ENCODE results near the gene KDF1. TPM values are rescaled to one million over a fixed set of nuclear protein-coding genes. Genes with fewer than 3 reads are reported as not detected.

Gene KDF1
- total RNA-seq, 1 experiment from 2014 or later, result 23.0 TPM

DNA sequence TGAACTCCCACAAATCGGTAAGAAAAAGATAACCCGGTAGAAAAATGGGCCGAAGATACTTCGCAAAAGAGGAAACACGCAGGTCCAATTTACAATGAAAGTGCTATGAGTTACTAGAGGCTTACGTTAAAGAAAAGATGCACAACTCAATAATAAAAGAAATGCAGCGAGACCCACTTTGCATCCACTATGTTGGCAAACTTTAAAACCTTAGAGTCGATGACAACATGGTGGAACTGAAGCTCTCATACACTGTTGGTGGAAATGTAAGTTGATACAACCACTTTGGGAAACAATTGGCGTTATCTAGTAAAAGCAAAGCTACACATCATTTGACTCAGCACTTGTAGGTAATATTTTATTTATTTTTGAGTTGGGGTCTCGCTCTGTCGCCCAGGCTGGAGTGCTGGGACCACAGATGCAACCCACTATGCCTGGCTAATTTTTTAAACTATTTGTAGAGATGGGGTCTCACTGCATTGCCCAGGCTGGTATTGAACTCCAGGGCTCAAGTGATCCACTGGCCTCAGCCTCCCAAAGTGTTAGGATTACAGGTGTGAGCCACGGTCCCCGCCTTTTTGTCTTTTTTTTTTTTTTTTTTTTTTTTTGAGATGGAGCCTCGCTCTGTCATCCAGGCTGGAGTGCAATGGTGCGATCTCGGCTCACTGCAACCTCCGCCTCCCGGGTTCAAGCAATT is 59.3 kb downstream of the KDF1 start:
- Histone ChIP-seq H2AFZ (ENCODE audit: low read depth, low read length, poor library complexity, severe bottlenecking) (peak overlapping the region; percentile 91), H3K27ac (ENCODE audit: low read depth, low read length) (peak overlapping the region; percentile 61), H3K79me2 (ENCODE audit: insufficient read depth, low read length) (peaks cover 27% of the 10 kb centered on the region), H3K4me1 (ENCODE audit: control insufficient read depth in 1 of 2, insufficient read depth in 2 of 2, low read length in 2 of 2) (peaks cover 0 to 17% of the 10 kb centered on the region in 2 experiments; a peak in 2 of 4 replicates), H3K27me3 (ENCODE audit: insufficient read depth, low read length) (no peaks in the 10 kb centered on the region), H3K9me3 (ENCODE audit: control insufficient read depth in 1 of 2, insufficient read depth in 1 of 2, low read depth in 1 of 2, low read length in 2 of 2) (no peaks in the 10 kb centered on the region), H3K9me2 (ENCODE audit: insufficient read depth) (no peaks in the 10 kb centered on the region), H4K20me1 (ENCODE audit: insufficient read depth) (no peaks in the 10 kb centered on the region), H3K9ac (ENCODE audit: low read length) (peak overlapping the region; percentile 93), H3K4me2 (ENCODE audit: low read length) (peak overlapping the region; percentile 79), H3K4me3 (replicated peaks in 1 of 2; ENCODE audit: low read depth in 1 of 2, low read length in 2 of 2) (peak overlapping the region; percentile 92 to 99), H3K36me3 (ENCODE audit: control insufficient read depth in 1 of 2, insufficient read depth in 2 of 2, low read length in 2 of 2) (peaks cover 8% of the 10 kb centered on the region in 2 experiments; a peak in 2 of 4 replicates)
- ATAC-seq (no peak), DNase-seq (ENCODE audit: low read depth, low spot score) (no peak)
- TF ChIP-seq MAX (IDR thresholded peaks at IDR 0.05) (no peak), CBX3 (IDR thresholded peaks at IDR 0.05; ENCODE audit: low read depth) (no peak), FOSL1 (IDR thresholded peaks at IDR 0.05; ENCODE audit: low read depth) (no peak), REST (IDR thresholded peaks at IDR 0.05; ENCODE audit: low read depth) (no peak), CTCF (IDR thresholded peaks at IDR 0.05 in 2 of 3, conservative IDR thresholded peaks at IDR 0.05 in 1 of 3; ENCODE audit: borderline replicate concordance in 1 of 3, insufficient read depth in 1 of 3, low read depth in 2 of 3, low read length in 2 of 3) (no peak), ZFX (IDR thresholded peaks at IDR 0.05) (no peak), EGR1 (IDR thresholded peaks at IDR 0.05; ENCODE audit: low read depth) (no peak), ELF1 (IDR thresholded peaks at IDR 0.05; ENCODE audit: borderline replicate concordance, low read depth) (no peak), JUND (IDR thresholded peaks at IDR 0.05) (no peak), CEBPB (IDR thresholded peaks at IDR 0.05; ENCODE audit: low read depth) (no peak)
- intact Hi-C loops (cut with micrococcal nuclease), result no loop called here
- BruUV-seq (replicated peaks), result TSS peak; percentile 94
- CTCF ChIA-PET, result interaction anchor here (0.9 kb wide), 1 partner anchor 11 kb away, joined by 3 read pairs; the partner anchor contains the start of gene GPN2
- POLR2A ChIA-PET, result interaction anchor here (1.0 to 2.0 kb wide), 7 partner anchors 8 to 59 kb away, joined by 3 to 17 read pairs (median 6); partner anchors contain the start of genes GPN2 and KDF1
- RAD21 ChIA-PET (ENCODE audit: low non-redundant PET in 1 of 2, low total read pairs in 2 of 2, uncharacterized antibody in 2 of 2, unreplicated experiment in 2 of 2), result interaction anchor here in 1 of 2 experiments (0.7 kb wide), 1 partner anchor 91 kb away, joined by 3 read pairs; no protein-coding TSS in a partner anchor
